ENCODE measurements around the gene CTPS2.
A peak's percentile ranks its signal among the peaks of the same experiment; 100 is the strongest.

CTPS2 gene

GRCh38 chrX:16714504-16714903 is 2.0 kb upstream of the CTPS2 start:
- no peak for DNase-seq (ENCODE audit: low read depth)

GRCh38 chrX:16711893-16712547 is 449 bp downstream of the CTPS2 start:
- no peak for DNase-seq (ENCODE audit: low read depth)

- no peak for DNase-seq (ENCODE audit: low read depth)
Measured at GRCh38 chrX:16711219-16711811, 1.2 kb downstream of the CTPS2 start.

- peak; percentile 63 for DNase-seq (ENCODE audit: low read depth)
Measured at GRCh38 chrX:16708016-16708415, 4.5 kb downstream of the CTPS2 start.

- DNase-seq (ENCODE audit: low read depth): no peak
Measured at GRCh38 chrX:16705370-16705769, 7.1 kb downstream of the CTPS2 start.

GRCh38 chrX:16702700-16703599 is 9.5 kb downstream of the CTPS2 start:
- no peak for DNase-seq (ENCODE audit: low read depth)

DNA sequence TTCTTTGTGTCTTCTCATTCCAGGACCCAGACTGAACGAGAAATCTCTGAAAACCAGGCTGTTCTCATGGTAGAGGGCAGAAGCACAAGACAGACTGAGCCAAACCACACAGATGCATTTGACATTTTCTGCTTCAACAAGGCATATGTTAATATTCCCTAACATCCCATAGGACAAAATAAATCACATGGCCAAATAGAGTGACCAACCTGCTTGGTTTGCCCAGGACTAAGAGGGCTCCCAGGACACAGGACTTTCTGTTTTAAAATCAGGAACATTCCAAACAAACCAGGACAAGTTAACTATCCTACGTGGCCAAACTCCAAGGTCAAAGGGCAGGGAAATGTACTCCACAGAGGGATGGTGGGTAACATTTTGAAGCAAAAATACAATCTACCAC is 11.7 kb downstream of the CTPS2 start:
- DNase-seq (ENCODE audit: low read depth): no peak

GRCh38 chrX:16699389-16699788 is 13.1 kb downstream of the CTPS2 start:
- DNase-seq (ENCODE audit: low read depth): no peak

DNA sequence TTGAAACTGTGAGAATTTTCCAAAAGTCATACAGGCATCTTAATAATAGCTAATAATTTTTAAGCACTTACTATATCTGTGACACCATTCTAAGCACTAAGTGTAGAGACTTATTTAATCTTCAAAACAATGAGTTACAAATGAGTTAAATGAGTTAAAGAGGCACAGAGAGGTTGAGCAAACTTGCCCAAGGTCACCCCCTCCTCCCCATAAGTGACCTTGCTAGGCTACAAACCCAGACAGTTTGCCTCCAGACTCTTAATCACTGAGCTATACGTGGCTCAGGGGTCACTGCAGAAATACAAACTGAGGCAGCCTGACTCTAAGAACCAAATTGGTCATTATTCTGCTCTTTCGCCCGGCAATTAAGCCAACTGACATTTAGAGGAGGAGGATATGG is 15.5 kb downstream of the CTPS2 start:
- DNase-seq (ENCODE audit: low read depth): no peak

GRCh38 chrX:16695079-16695676 is 17.3 kb downstream of the CTPS2 start:
- DNase-seq (ENCODE audit: low read depth): peak; percentile 61

DNA sequence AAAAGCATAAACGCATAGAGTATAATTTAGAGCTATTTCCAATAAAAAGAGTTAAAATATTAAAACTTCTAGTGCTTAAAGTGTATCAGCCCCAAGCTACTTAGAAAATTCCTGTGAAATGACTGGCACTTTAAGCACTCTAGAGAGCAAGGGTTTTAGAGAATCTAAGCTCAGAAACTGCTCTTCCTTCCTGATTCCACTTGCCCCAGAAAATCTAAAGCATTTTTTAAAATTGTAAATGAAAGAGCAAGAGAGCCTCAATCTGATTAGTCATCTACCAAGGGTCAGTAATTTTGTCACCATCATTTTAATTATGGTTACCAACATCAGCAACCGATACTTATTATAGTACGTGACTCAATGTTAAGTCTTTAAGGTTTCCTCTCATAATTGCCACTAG is 25.0 kb downstream of the CTPS2 start:
- no peak for DNase-seq (ENCODE audit: low read depth)

- DNase-seq (ENCODE audit: low read depth): no peak
Measured at GRCh38 chrX:16683007-16683664, 29.3 kb downstream of the CTPS2 start.

- DNase-seq (ENCODE audit: low read depth): peak; percentile 47
Measured at GRCh38 chrX:16678689-16679088, 33.8 kb downstream of the CTPS2 start.

DNA sequence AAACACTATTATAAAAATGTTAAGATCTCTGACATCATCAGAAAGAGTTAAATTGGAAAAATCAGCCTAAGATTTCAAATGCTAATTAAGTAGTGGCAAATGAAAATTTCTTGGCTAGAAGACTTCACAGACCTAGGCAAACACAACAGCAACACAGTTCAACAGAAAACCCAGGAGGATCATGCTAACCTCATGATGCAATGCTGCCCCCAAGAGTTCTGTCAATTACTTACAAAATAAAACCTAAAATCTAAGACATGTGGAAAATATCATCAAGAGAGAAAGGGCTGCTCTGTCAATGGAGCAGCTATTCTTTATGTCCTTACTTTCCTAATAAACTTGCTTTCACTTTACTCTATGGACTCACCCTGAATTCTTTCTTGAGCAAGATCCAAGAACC is 41.5 kb downstream of the CTPS2 start:
- peak; percentile 75 for DNase-seq (ENCODE audit: low read depth)

GRCh38 chrX:16666541-16666940 is 45.9 kb downstream of the CTPS2 start:
- peak; percentile 14 for DNase-seq (ENCODE audit: low read depth)

GRCh38 chrX:16665089-16665488 is 47.4 kb downstream of the CTPS2 start:
- DNase-seq (ENCODE audit: low read depth): peak; percentile 59

- DNase-seq (ENCODE audit: low read depth): no peak
Measured at GRCh38 chrX:16664626-16665025, 47.8 kb downstream of the CTPS2 start.

DNA sequence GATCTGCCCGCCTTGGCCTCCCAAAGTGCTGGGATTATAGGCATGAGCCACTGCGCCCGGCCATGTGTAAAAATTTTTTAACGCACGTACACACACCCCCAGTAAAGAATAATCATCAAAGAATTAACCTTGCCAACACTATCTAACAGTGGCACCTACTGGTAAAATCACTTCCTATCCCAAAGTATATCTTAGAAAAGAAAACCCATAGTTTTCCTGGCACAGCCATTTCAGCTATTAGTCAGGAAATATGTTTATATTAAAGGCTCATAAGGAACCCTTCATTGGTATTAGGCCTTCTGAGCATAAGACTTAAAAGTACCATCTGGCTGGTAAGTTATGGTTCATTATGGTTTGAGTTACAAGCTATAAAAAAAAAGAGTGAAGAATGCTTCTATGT is 48.4 kb downstream of the CTPS2 start:
- peak; percentile 43 for DNase-seq (ENCODE audit: low read depth)

GRCh38 chrX:16662402-16662801 is 50.1 kb downstream of the CTPS2 start:
- no peak for DNase-seq (ENCODE audit: low read depth)

DNA sequence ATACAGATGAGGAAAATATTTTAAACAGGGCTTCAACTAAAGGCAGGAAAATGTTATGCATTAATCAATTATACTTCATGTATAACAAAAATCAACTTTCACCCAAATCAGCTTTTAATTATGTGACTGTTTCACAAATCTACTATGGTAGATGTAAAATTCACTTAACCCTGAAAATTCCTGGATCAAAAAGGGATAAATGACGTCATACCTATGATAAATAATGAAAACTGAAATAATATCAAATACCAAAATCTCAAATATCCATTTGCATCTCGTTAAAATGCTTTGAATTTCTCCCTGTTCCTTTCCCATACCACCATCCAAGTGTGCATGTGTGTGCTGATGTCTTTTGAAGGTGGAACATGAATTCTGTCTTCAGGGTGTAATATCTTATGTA is 51.0 kb downstream of the CTPS2 start:
- DNase-seq (ENCODE audit: low read depth): no peak

GRCh38 chrX:16659321-16659720 is 53.1 kb downstream of the CTPS2 start:
- no peak for DNase-seq (ENCODE audit: low read depth)

DNA sequence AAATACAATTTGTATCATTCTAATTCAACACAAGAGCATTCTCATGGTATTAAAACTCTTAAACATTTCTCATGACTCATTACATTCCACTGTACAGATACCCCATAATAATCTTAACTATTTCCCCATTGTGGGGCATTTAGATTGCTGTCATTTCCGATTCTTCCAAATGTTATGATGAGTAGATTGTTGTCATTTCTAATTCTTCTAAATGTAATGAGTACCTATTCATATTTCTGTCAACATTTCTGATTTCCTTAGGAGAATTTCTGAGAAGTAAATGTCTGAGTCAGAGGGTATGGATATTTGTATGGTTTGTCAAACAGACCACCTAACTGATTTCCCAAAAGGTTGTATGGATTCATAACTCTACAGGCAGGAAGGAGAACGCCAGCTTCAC is 54.2 kb downstream of the CTPS2 start:
- peak; percentile 79 for DNase-seq (ENCODE audit: low read depth)
